GM12878 (cell line): ENCODE measurements around the gene TESK2. TPM values are rescaled to one million over a fixed set of nuclear protein-coding genes. Genes with fewer than 3 reads are reported as not detected.

ENCODE experiments used
- ATAC-seq: fragments of 200-7000 bp; cut with Tn5 transposase; 3 replicates; pipeline ENCODE4 v1.9.1; 2020; ENCODE audit warnings: mild to moderate bottlenecking, moderate library complexity
- BruUV-seq: library from RNA; stranded (reverse); fragments of 400-500 nt; replicated peaks from 2 replicates; lab custom pipeline; 2021; lab: Mats Ljungman, UMichigan
- CTCF ChIA-PET: fragments of 300-600 bp; sonication (Branson Sonifier 250); formaldehyde crosslinking; extraction: SDS; loops from one replicate; lab custom pipeline; 2021; ENCODE audit warnings: inconsistent platforms; lab: Yijun Ruan, JAX
- POLR2A ChIA-PET: fragments of 350-600 bp; formaldehyde crosslinking; extraction: SDS; loops from one replicate; lab custom pipeline; 2021; ENCODE audit warnings: inconsistent platforms; lab: Charles Lee
- RAD21 ChIA-PET: fragments of 300-600 bp; sonication (Branson Sonifier 250); formaldehyde crosslinking; loops from one replicate; lab custom pipeline; 2023; ENCODE audit warnings: antibody characterized with exemption; ENCODE audit not compliant: unreplicated experiment; lab: Charles Lee
- SMC1A ChIA-PET: fragments of 300-600 bp; sonication (Branson Sonifier 250); formaldehyde crosslinking; loops from one replicate; lab custom pipeline; 2023; ENCODE audit not compliant: unreplicated experiment, uncharacterized antibody; lab: Charles Lee
- DNase-seq: peaks from one replicate; pipeline ENCODE4 v3.0.0-alpha.2; 2011; ENCODE audit warnings: low read depth, low spot score
- FAIRE-seq: peaks from 3 replicates; lab custom pipeline; 2011; peaks lifted over from hg19 to GRCh38; lab: Jason Lieb, UNC
- H2AFZ ChIP-seq: 2 replicates; pipeline ENCODE4 v1.6.0; 2011; ENCODE audit warnings: low read depth, low read length, control low read depth; ENCODE audit not compliant: control insufficient read depth
- H3K27ac ChIP-seq: 2 replicates; pipeline ENCODE4 v1.5.1; 2011; ENCODE audit warnings: control low read depth; ENCODE audit not compliant: control insufficient read depth, insufficient read depth
- H3K27me3 ChIP-seq, 2 experiments: replicated peaks in 1 of 2; 2 replicates each; pipeline versions ENCODE4 v1.6.0 to v1.6.1; 2011; ENCODE audit warnings: low read length in 1 of 2; ENCODE audit not compliant: control insufficient read depth in 2 of 2, insufficient read depth in 2 of 2
- H3K36me3 ChIP-seq, 2 experiments: 2 replicates each; pipeline ENCODE4 v1.5.1; 2011; ENCODE audit warnings: low read length in 1 of 2; ENCODE audit not compliant: control insufficient read depth in 2 of 2, insufficient read depth in 2 of 2
- H3K4me1 ChIP-seq: 2 replicates; pipeline ENCODE4 v1.6.1; 2011; ENCODE audit warnings: mild to moderate bottlenecking, low read length, moderate library complexity, mixed read lengths; ENCODE audit not compliant: control insufficient read depth, insufficient read depth
- H3K4me2 ChIP-seq: 2 replicates; pipeline ENCODE4 v1.6.0; 2011; ENCODE audit warnings: control low read depth; ENCODE audit not compliant: control insufficient read depth, insufficient read depth
- H3K4me3 ChIP-seq: fragments of 200-600 bp; sonication (generic); 2 replicates; pipeline ENCODE4 v1.5.1; 2016
- H3K79me2 ChIP-seq: 2 replicates; pipeline ENCODE4 v1.6.0; 2011; ENCODE audit warnings: low read length; ENCODE audit not compliant: control insufficient read depth, insufficient read depth
- H3K9ac ChIP-seq: 2 replicates; pipeline ENCODE4 v1.8.0; 2011; ENCODE audit warnings: low read length, control low read depth, mixed read lengths; ENCODE audit not compliant: control insufficient read depth, insufficient read depth
- H3K9me3 ChIP-seq: replicated peaks from 3 replicates; pipeline ENCODE4 v1.5.1; 2011; ENCODE audit warnings: mild to moderate bottlenecking, low read length; ENCODE audit not compliant: control insufficient read depth, insufficient read depth
- H4K20me1 ChIP-seq: 2 replicates; pipeline ENCODE4 v1.6.0; 2011; ENCODE audit not compliant: control insufficient read depth, insufficient read depth
- BACH1 ChIP-seq: fragments of 450-650 bp; IDR thresholded peaks from 2 replicates; pipeline ENCODE4 v1.6.1; 2017; ENCODE audit warnings: mild to moderate bottlenecking, borderline replicate concordance
- CREB1 ChIP-seq: IDR thresholded peaks from 2 replicates; pipeline ENCODE4 v1.6.1; 2012; ENCODE audit warnings: low read depth, mild to moderate bottlenecking, inconsistent platforms
- CREM ChIP-seq: IDR thresholded peaks from 2 replicates; pipeline ENCODE4 v1.6.1; 2014; ENCODE audit warnings: antibody characterized with exemption, low read depth
- DPF2 ChIP-seq: fragments of 450-650 bp; IDR thresholded peaks from 2 replicates; pipeline ENCODE4 v1.6.1; 2017; ENCODE audit warnings: mild to moderate bottlenecking
- FOXK2 ChIP-seq: fragments of 450-650 bp; IDR thresholded peaks from 2 replicates; pipeline ENCODE4 v1.6.1; 2017; ENCODE audit warnings: mild to moderate bottlenecking, moderate library complexity
- GABPA ChIP-seq: IDR thresholded peaks from 2 replicates; pipeline ENCODE4 v1.6.1; 2014; ENCODE audit warnings: antibody characterized with exemption, low read depth, mild to moderate bottlenecking, inconsistent platforms
- KLF5 ChIP-seq: fragments of 450-650 bp; IDR thresholded peaks from 2 replicates; pipeline ENCODE4 v1.6.1; 2014; ENCODE audit warnings: mild to moderate bottlenecking; ENCODE audit not compliant: partially characterized antibody
- PAX5 ChIP-seq: IDR thresholded peaks from 2 replicates; pipeline ENCODE4 v1.6.1; 2011; ENCODE audit warnings: low read depth, low read length, borderline replicate concordance
- POLR2AphosphoS2 ChIP-seq: IDR thresholded peaks from 2 replicates; pipeline ENCODE4 v1.6.1; 2011; ENCODE audit warnings: low read depth, mild to moderate bottlenecking, low read length, improper control_type of control experiment, moderate library complexity
- RUNX3 ChIP-seq: IDR thresholded peaks from 2 replicates; pipeline ENCODE4 v1.6.1; 2012; ENCODE audit warnings: low read length, inconsistent platforms
- SRF ChIP-seq, 2 experiments: IDR thresholded peaks; 2 replicates each; pipeline ENCODE4 v1.6.1; 2011; ENCODE audit warnings: low read depth in 2 of 2, low read length in 2 of 2, mild to moderate bottlenecking in 1 of 2, moderate library complexity in 1 of 2
- USF2 ChIP-seq: IDR thresholded peaks from 2 replicates; pipeline ENCODE4 v1.6.1; 2011; ENCODE audit warnings: low read depth, low read length, improper control_type of control experiment, borderline replicate concordance
- ZNF24 ChIP-seq: fragments of 450-650 bp; IDR thresholded peaks from 2 replicates; pipeline ENCODE4 v1.6.1; 2017; ENCODE audit warnings: antibody characterized with exemption, mild to moderate bottlenecking
- WGBS: methylation state at CpG from one replicate; pipeline ENCODE4 v1.1.6; 2016; ENCODE audit warnings: low lambda C conversion rate; ENCODE audit not compliant: insufficient replicate concordance, insufficient coverage; ENCODE audit errors: missing lambda C conversion rate; 5-methylcytosine and 5-hydroxymethylcytosine counted together
- in situ Hi-C: fragments of 300-500 bp; cut with MboI; formaldehyde crosslinking; loops from 9 replicates; pipeline ENCODE4 v1.14.3; 2018; ENCODE audit warnings: mixed read lengths
- intact Hi-C: fragments of 100-400 bp; cut with micrococcal nuclease; formaldehyde crosslinking; loops from one replicate; pipeline ENCODE4 v1.14.2; 2022; ENCODE audit not compliant: unreplicated experiment
- polyA plus RNA-seq, 11 experiments: library from polyadenylated mRNA; depleted of rRNA in 4 of 11; unstranded in 6 of 11; stranded (reverse) in 5 of 11; fragments of >200 nt; fragmentation: Nextera tagmentation in 4 of 11; fragmentation: Illumina TruSeq in 1 of 11; extraction: Ambion mirVana in 4 of 11; extraction: Trizol in 1 of 11; gene quantifications; 1 replicate in 1 of 11; 2 replicates in 10 of 11; pipeline versions ENCODE4 v1.2.1 to v1.2.3, GENCODE V29; 2011 to 2016; ENCODE audit warnings: inconsistent platforms in 2 of 11, missing spikeins in 2 of 11, low read depth in 1 of 11
- total RNA-seq, 4 experiments: library from RNA; depleted of rRNA in 3 of 4; stranded (reverse); fragments of >200 nt in 3 of 4; fragmentation: Illumina TruSeq in 1 of 4; extraction: Trizol in 1 of 4; gene quantifications; 2 replicates each; pipeline versions ENCODE4 v1.2.1 to v1.2.3, GENCODE V29; 2013 to 2021
- TF ChIP-seq, protein P1 (sequence below): IDR thresholded peaks from 2 replicates; pipeline ENCODE4 v1.6.1; 2012; ENCODE audit warnings: low read depth, low read length, improper control_type of control experiment

The TESK2 gene
- total and polyA plus RNA-seq, 10 of the 15 experiments (the other 5 are each of a cell fraction or from before 2014, with no cell fraction given): 2.2 to 10.0 (median 5.7) TPM

GRCh38 chr1:45409276-45409675 is 81.7 kb downstream of the TESK2 start:
- intact Hi-C loops: no loop called here
- H3K27ac ChIP-seq: no peak overlapping the region
- in situ Hi-C loops: no loop called here
- no peak overlapping the region for H3K4me2 ChIP-seq
- DNase-seq: no peak
- FAIRE-seq: no peak
- no peaks in the 10 kb centered on the region for H3K27me3 ChIP-seq
- TF ChIP-seq GABPA (0 out of 2 replicates have a peak, but pooled peaks have one; percentile 7), CREM (peak; percentile 38; the same call in 1 of the 2 replicates), RUNX3 (peak; percentile 58), CREB1 (peak; percentile 69), POLR2AphosphoS2 (no peak)
- ChIA-PET CTCF (interaction anchor here (1.7 kb wide), 1 partner anchor 84 kb away, joined by 5 read pairs; no protein-coding TSS in a partner anchor), RAD21 (interaction anchor here (0.7 to 1.2 kb wide), 3 partner anchors 13 to 82 kb away, joined by 4 to 5 read pairs (median 4); partner anchors contain the start of gene TESK2), POLR2A (no interaction called here), SMC1A (interaction anchor here (0.8 to 1.9 kb wide), 4 partner anchors 14 to 104 kb away, joined by 3 to 4 read pairs (median 4); no protein-coding TSS in a partner anchor)
- peak; percentile 18; the same call in 1 of the 3 replicates for ATAC-seq
- no peak overlapping the region for H2AFZ ChIP-seq
- H3K4me3 ChIP-seq: no peak overlapping the region
- 56% methylated on average over 1 of the region's 1 CpG for WGBS
- H3K36me3 ChIP-seq: no peaks in the 10 kb centered on the region
- H3K9ac ChIP-seq: no peak overlapping the region
- H4K20me1 ChIP-seq: no peaks in the 10 kb centered on the region
- H3K9me3 ChIP-seq: no peaks in the 10 kb centered on the region
- BruUV-seq: no TSS peak
- H3K4me1 ChIP-seq: peaks cover 14% of the 10 kb centered on the region
- H3K79me2 ChIP-seq: no peaks in the 10 kb centered on the region

- POLR2A ChIA-PET: no interaction called here
- intact Hi-C loops (no loop called here), in situ Hi-C loops (no loop called here)
- H3K36me3 ChIP-seq: no peaks in the 10 kb centered on the region
- H3K79me2 ChIP-seq: no peaks in the 10 kb centered on the region
- no peaks in the 10 kb centered on the region for H4K20me1 ChIP-seq
- WGBS: 100% methylated on average over 4 of the region's 4 CpGs
- no peak overlapping the region for H3K4me3 ChIP-seq
- no peak for ATAC-seq
- CTCF ChIA-PET: interaction anchor here (1.7 to 1.8 kb wide), 2 partner anchors 85 to 86 kb away, joined by 5 to 6 read pairs; no protein-coding TSS in a partner anchor
- no peaks in the 10 kb centered on the region for H3K27me3 ChIP-seq
- SMC1A ChIA-PET: interaction anchor here (1.0 to 1.8 kb wide), 3 partner anchors 8 to 85 kb away, joined by 3 to 6 read pairs (median 3); no protein-coding TSS in a partner anchor
- no peak overlapping the region for H2AFZ ChIP-seq
- no peak for DNase-seq
- FAIRE-seq: no peak
- RAD21 ChIA-PET: no interaction called here
- H3K4me2 ChIP-seq: no peak overlapping the region
- peaks cover 9% of the 10 kb centered on the region for H3K4me1 ChIP-seq
- no TSS peak for BruUV-seq
- H3K9me3 ChIP-seq: no peaks in the 10 kb centered on the region
- H3K9ac ChIP-seq: no peak overlapping the region
- H3K27ac ChIP-seq: no peak overlapping the region
- TF ChIP-seq ZNF24: no peak
- no peak for TF ChIP-seq FOXK2
- TF ChIP-seq SRF (IDR thresholded peaks at IDR 0.05; ENCODE audit: low read depth in 2 of 2, low read length in 2 of 2): no peak
- no peak for TF ChIP-seq PAX5
- no peak for TF ChIP-seq KLF5
- TF ChIP-seq BACH1: no peak
- TF ChIP-seq, protein P1, sequence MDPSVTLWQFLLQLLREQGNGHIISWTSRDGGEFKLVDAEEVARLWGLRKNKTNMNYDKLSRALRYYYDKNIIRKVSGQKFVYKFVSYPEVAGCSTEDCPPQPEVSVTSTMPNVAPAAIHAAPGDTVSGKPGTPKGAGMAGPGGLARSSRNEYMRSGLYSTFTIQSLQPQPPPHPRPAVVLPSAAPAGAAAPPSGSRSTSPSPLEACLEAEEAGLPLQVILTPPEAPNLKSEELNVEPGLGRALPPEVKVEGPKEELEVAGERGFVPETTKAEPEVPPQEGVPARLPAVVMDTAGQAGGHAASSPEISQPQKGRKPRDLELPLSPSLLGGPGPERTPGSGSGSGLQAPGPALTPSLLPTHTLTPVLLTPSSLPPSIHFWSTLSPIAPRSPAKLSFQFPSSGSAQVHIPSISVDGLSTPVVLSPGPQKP: no peak
- no peak for TF ChIP-seq USF2
- TF ChIP-seq DPF2: no peak
These were observed 83.2 kb downstream of the TESK2 start for GRCh38 chr1:45407629-45408287.
